Adrenal gland (tissue), 12 donors: Measurements from ENCODE around the gene RYR2. TPM values are rescaled to one million over a fixed set of nuclear protein-coding genes. Genes with fewer than 3 reads are reported as not detected.

Experiments
- DNase-seq, 7 donors: peaks; one replicate each; pipeline ENCODE4 v3.0.0-alpha.2; 2019 to 2020
- H3K27ac ChIP-seq, 5 donors: fragments of 200-600 bp; sonication (generic) in 4 of 5; 1 replicate in 3 of 5; 2 replicates in 2 of 5; pipeline versions ENCODE4 v1.5.1 to v1.8.0; 2016 to 2020; ENCODE audit warnings: mild to moderate bottlenecking in 1 of 5
- H3K27me3 ChIP-seq: fragments of 200-600 bp; 2 replicates; pipeline ENCODE4 v1.8.0; 2021
- H3K36me3 ChIP-seq, 2 donors: fragments of 200-600 bp; replicated peaks in 1 of 2; 1 replicate in 1 of 2; 2 replicates in 1 of 2; pipeline versions ENCODE4 v1.5.1 to v1.8.0; 2018 to 2022
- H3K4me1 ChIP-seq, 2 donors: fragments of 200-600 bp; replicated peaks in 1 of 2; 1 replicate in 1 of 2; 2 replicates in 1 of 2; pipeline versions ENCODE4 v1.5.1 to v1.8.0; 2018 to 2021
- H3K4me3 ChIP-seq, 4 donors: fragments of 200-600 bp; sonication (generic) in 3 of 4; one replicate each; pipeline ENCODE4 v1.5.1; 2016 to 2018
- H3K9me3 ChIP-seq, 3 donors: fragments of 200-600 bp; sonication (generic) in 1 of 3; replicated peaks in 1 of 3; 1 replicate in 2 of 3; 2 replicates in 1 of 3; pipeline versions ENCODE4 v1.5.1 to v1.8.0; 2016 to 2021
- CTCF ChIP-seq, 6 experiments: fragments of 450-650 bp in 4 of 6; fragments of 200-600 bp in 2 of 6; sonication (generic) in 1 of 6; IDR thresholded peaks; 1 replicate in 5 of 6; 2 replicates in 1 of 6; pipeline versions ENCODE4 v1.5.1 to v1.8.0; 2016 to 2021; ENCODE audit warnings: antibody characterized with exemption in 6 of 6, mild to moderate bottlenecking in 2 of 6, moderate library complexity in 1 of 6
- POLR2A ChIP-seq, 2 donors: fragments of 450-650 bp; IDR thresholded peaks; one replicate each; pipeline ENCODE4 v1.6.1; 2017; ENCODE audit warnings: antibody characterized with exemption in 2 of 2, mild to moderate bottlenecking in 2 of 2, moderate library complexity in 1 of 2
- WGBS, 4 donors: extraction: QIAGEN DNeasy Blood & Tissue Kit in 2 of 4; methylation state at CpG; one replicate each; pipeline versions ENCODE4 v1.1.5 to v1.1.7; 2013 to 2017; 5-methylcytosine and 5-hydroxymethylcytosine counted together
- intact Hi-C, 2 donors: fragments of 100-400 bp; cut with DNase I; formaldehyde crosslinking; loops; one replicate each; pipeline versions ENCODE4 v1.14.1 to v1.15.0; 2022 to 2023
- polyA plus RNA-seq, 3 donors: library from polyadenylated mRNA; stranded (reverse); fragments of 200-250 nt in 2 of 3; fragments of 350-450 nt in 1 of 3; fragmentation: Illumina TruSeq in 1 of 3; extraction: RNeasy Lipid Tissue Mini Kit (QIAGEN cat#74804) in 1 of 3; gene quantifications; one replicate each; pipeline ENCODE4 v1.2.3, GENCODE V29; 2013 to 2014
- total RNA-seq, 9 donors: library from RNA; depleted of rRNA in 4 of 9; stranded (reverse); fragments of >200 nt in 4 of 9; fragments of 120-200 nt in 1 of 9; fragmentation: NEBNext Ultra II Directional in 1 of 9; extraction: Animal tissue kit (Norgen Biotek cat#: 25700) in 1 of 9; gene quantifications; one replicate each; pipeline versions ENCODE4 v1.1.0 to v1.2.4, GENCODE V29; 2013 to 2023
- donor health status: healthy with polysubstance abuse.
- donor health status: Bipolar disorder and iron deficiency.
- donor health status: DM: yes; HTN: yes; CAD: no.
- donor health status: DM: no; HTN: no; CAD: no.
- donor health status: DM: no; HTN: no; CAD: no.
- donor health status: DM: yes; HTN: yes; CAD: no.

The RYR2 gene
- total and polyA plus RNA-seq, 12 donors, result 0.07 to 6.3 (median 0.18) TPM; not detected in 1

GRCh38 chr1:237471377-237471776 is 429.4 kb downstream of the RYR2 start:
- intact Hi-C loops, result no loop called here
- no peaks in the 10 kb centered on the region for H3K9me3 ChIP-seq
- no peaks in the 10 kb centered on the region for H3K4me1 ChIP-seq
- H3K27ac ChIP-seq, result no peak overlapping the region
- H3K36me3 ChIP-seq, result no peaks in the 10 kb centered on the region
- H3K4me3 ChIP-seq, result no peak overlapping the region
- TF ChIP-seq POLR2A (IDR thresholded peaks at IDR 0.05) (no peak), CTCF (IDR thresholded peaks at IDR 0.05) (no peak)
- 0 to 72% (median 35%) methylated on average over 1 of the region's 1 CpG for WGBS, 4 donors
- DNase-seq, result no peak
- H3K27me3 ChIP-seq, result no peaks in the 10 kb centered on the region

DNA sequence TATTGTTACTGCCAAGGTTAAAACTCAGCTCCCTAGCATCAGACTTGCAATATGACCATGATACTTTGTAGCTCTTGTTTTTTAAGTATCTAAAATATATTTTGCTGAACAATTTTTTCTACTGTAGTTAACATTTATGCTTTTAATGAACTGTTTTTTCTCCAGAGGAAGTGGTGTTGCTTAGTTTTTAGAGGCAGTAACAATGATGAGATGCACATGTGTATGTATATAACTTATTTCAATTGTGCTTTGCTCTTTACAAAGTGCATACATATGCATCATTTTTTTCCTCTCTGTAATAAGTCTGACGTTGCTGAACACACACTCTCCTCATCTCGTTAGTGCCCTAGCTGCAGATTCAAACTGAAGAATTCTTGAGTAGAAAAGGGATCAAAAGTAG is 430.0 kb downstream of the RYR2 start:
- Histone ChIP-seq H3K4me1 (no peaks in the 10 kb centered on the region), H3K4me3 (no peak overlapping the region), H3K27ac (no peak overlapping the region), H3K9me3 (no peaks in the 10 kb centered on the region), H3K36me3 (no peaks in the 10 kb centered on the region), H3K27me3 (no peaks in the 10 kb centered on the region)
- no peak for DNase-seq
- intact Hi-C loops, result no loop called here
- WGBS, 4 donors, result 0 to 63% (median 33%) methylated on average over 2 of the region's 2 CpGs
- TF ChIP-seq CTCF (IDR thresholded peaks at IDR 0.05), result no peak
- TF ChIP-seq POLR2A (IDR thresholded peaks at IDR 0.05), result no peak

- Histone ChIP-seq H3K4me3 (no peak overlapping the region), H3K27ac (no peak overlapping the region), H3K4me1 (no peaks in the 10 kb centered on the region), H3K9me3 (no peaks in the 10 kb centered on the region), H3K36me3 (no peaks in the 10 kb centered on the region), H3K27me3 (no peaks in the 10 kb centered on the region)
- no peak for DNase-seq
- TF ChIP-seq CTCF (IDR thresholded peaks at IDR 0.05) (no peak), POLR2A (IDR thresholded peaks at IDR 0.05) (no peak)
- 74 to 81% (median 76%) methylated on average over 5 of the region's 5 CpGs for WGBS, 4 donors
- intact Hi-C loops, result no loop called here
Observed at GRCh38 chr1:237473854-237474253, 431.9 kb downstream of the RYR2 start.

- intact Hi-C loops, result no loop called here
- WGBS, 4 donors, result 40 to 49% (median 48%) methylated on average over 4 of the region's 4 CpGs
- DNase-seq, result no peak
- Histone ChIP-seq H3K9me3 (no peaks in the 10 kb centered on the region), H3K27ac (no peak overlapping the region), H3K36me3 (no peaks in the 10 kb centered on the region), H3K4me1 (no peaks in the 10 kb centered on the region), H3K27me3 (no peaks in the 10 kb centered on the region), H3K4me3 (no peak overlapping the region)
- TF ChIP-seq CTCF (IDR thresholded peaks at IDR 0.05) (no peak), POLR2A (IDR thresholded peaks at IDR 0.05) (no peak)
Observed at GRCh38 chr1:237478082-237478481, 436.1 kb downstream of the RYR2 start.
